ENCODE data around the gene TIAL1. TPM values are rescaled to one million over a fixed set of nuclear protein-coding genes. Genes with fewer than 3 reads are reported as not detected.

Gene TIAL1
- total RNA-seq, 1 experiment from 2014 or later: 220 TPM

- TF ChIP-seq ZBTB33 (IDR thresholded peaks at IDR 0.05; ENCODE audit: extremely low read depth, insufficient replicate concordance, low read length): no peak
- TF ChIP-seq MAX (IDR thresholded peaks at IDR 0.05): no peak
- TF ChIP-seq CBX3 (IDR thresholded peaks at IDR 0.05; ENCODE audit: low read depth): no peak
- no peak for TF ChIP-seq ELF1 (IDR thresholded peaks at IDR 0.05; ENCODE audit: borderline replicate concordance, low read depth)
- TF ChIP-seq SIN3A (IDR thresholded peaks at IDR 0.05; ENCODE audit: low read depth): no peak
- no peak for TF ChIP-seq JUND (IDR thresholded peaks at IDR 0.05)
- no peak for TF ChIP-seq POLR2A (IDR thresholded peaks at IDR 0.05; ENCODE audit: borderline replicate concordance, extremely low read depth, insufficient read depth, insufficient read length)
Measured at GRCh38 chr10:119539359-119539825, 57.4 kb downstream of the TIAL1 start (continued).

GRCh38 chr10:119538632-119539358, 58.0 kb downstream of the TIAL1 start:
- Histone ChIP-seq H3K36me3 (ENCODE audit: control insufficient read depth in 1 of 2, insufficient read depth in 2 of 2, low read length in 2 of 2) (peaks cover 0 to 4% of the 10 kb centered on the region in 2 experiments; a peak in 1 of 4 replicates), H3K9me3 (ENCODE audit: control insufficient read depth in 1 of 2, insufficient read depth in 1 of 2, low read depth in 1 of 2, low read length in 2 of 2) (no peaks in the 10 kb centered on the region), H3K9ac (ENCODE audit: low read length) (no peak overlapping the region), H3K9me2 (ENCODE audit: insufficient read depth) (no peaks in the 10 kb centered on the region), H3K79me2 (ENCODE audit: insufficient read depth, low read length) (peaks cover 81% of the 10 kb centered on the region), H3K4me1 (ENCODE audit: control insufficient read depth in 1 of 2, insufficient read depth in 2 of 2, low read length in 2 of 2) (peaks cover 13 to 38% of the 10 kb centered on the region in 2 experiments), H3K27me3 (ENCODE audit: insufficient read depth, low read length) (no peaks in the 10 kb centered on the region), H4K20me1 (ENCODE audit: insufficient read depth) (no peaks in the 10 kb centered on the region), H3K4me3 (replicated peaks in 1 of 2; ENCODE audit: low read depth in 1 of 2, low read length in 2 of 2) (no peak overlapping the region), H2AFZ (ENCODE audit: low read depth, low read length, poor library complexity, severe bottlenecking) (no peak overlapping the region), H3K27ac (ENCODE audit: low read depth, low read length) (no peak overlapping the region), H3K4me2 (ENCODE audit: low read length) (no peak overlapping the region)
- no peak for DNase-seq (ENCODE audit: low read depth, low spot score)
- intact Hi-C loops (cut with micrococcal nuclease): no loop called here
- ATAC-seq: no peak
- POLR2A ChIA-PET: interaction anchor here (1.5 kb wide), 1 partner anchor 58 kb away, joined by 3 read pairs; the partner anchor contains the start of gene TIAL1
- RAD21 ChIA-PET (ENCODE audit: low non-redundant PET in 1 of 2, low total read pairs in 2 of 2, uncharacterized antibody in 2 of 2, unreplicated experiment in 2 of 2): no interaction called here
- no TSS peak for BruUV-seq (replicated peaks)
- CTCF ChIA-PET: interaction anchor here (0.7 to 2.2 kb wide), 4 partner anchors 16 to 339 kb away, joined by 3 to 4 read pairs (median 3); partner anchors contain the start of gene GRK5
- TF ChIP-seq YY1 (IDR thresholded peaks at IDR 0.05; ENCODE audit: extremely low read depth, insufficient replicate concordance, low read depth, low read length): no peak
- TF ChIP-seq SIN3A (IDR thresholded peaks at IDR 0.05; ENCODE audit: low read depth): no peak
- no peak for TF ChIP-seq CEBPB (IDR thresholded peaks at IDR 0.05; ENCODE audit: low read depth)
- TF ChIP-seq REST (IDR thresholded peaks at IDR 0.05; ENCODE audit: low read depth): no peak
- TF ChIP-seq POLR2AphosphoS5 (IDR thresholded peaks at IDR 0.05; ENCODE audit: low read depth, low read length): no peak
- TF ChIP-seq CTCF (IDR thresholded peaks at IDR 0.05 in 2 of 3, conservative IDR thresholded peaks at IDR 0.05 in 1 of 3; ENCODE audit: borderline replicate concordance in 1 of 3, insufficient read depth in 1 of 3, low read depth in 2 of 3, low read length in 2 of 3): peak in 2 of 3 experiments; percentile 4 to 23; a peak in 1 of 6 replicates
- no peak for TF ChIP-seq TCF7L2 (IDR thresholded peaks at IDR 0.05; ENCODE audit: borderline replicate concordance, extremely low read depth, insufficient read depth, insufficient read length)
- TF ChIP-seq SRF (IDR thresholded peaks at IDR 0.05; ENCODE audit: low read depth): no peak
- TF ChIP-seq POLR2A (IDR thresholded peaks at IDR 0.05; ENCODE audit: borderline replicate concordance, extremely low read depth, insufficient read depth, insufficient read length): no peak
- no peak for TF ChIP-seq JUND (IDR thresholded peaks at IDR 0.05)
- TF ChIP-seq MAX (IDR thresholded peaks at IDR 0.05): no peak
- no peak for TF ChIP-seq ELF1 (IDR thresholded peaks at IDR 0.05; ENCODE audit: borderline replicate concordance, low read depth)
